Stimulated activated CD8-positive, alpha-beta memory T cell treated with anti-CD3 and anti-CD28 coated beads, Interleukin-12 subunit alpha, Interleukin-12 subunit beta, amount 100 ng/mL, for 24 hours (primary cell): ENCODE results near the gene ANKRD53.
"Not testable (repeated sequence)": the region's sequence is repeated elsewhere in the genome, so short reads cannot be mapped to it uniquely, and the experiment has no call there.

Source experiments
- DNase-seq: peaks from one replicate; pipeline ENCODE4 v3.0.0-alpha.2; 2020; ENCODE audit errors: extremely low read depth

The ANKRD53 gene

GRCh38 chr2:71006955-71007799 lies 28.7 kb downstream of the ANKRD53 start:
- no peak for DNase-seq

- no peak for DNase-seq
Observed at GRCh38 chr2:71008342-71008741, 29.9 kb downstream of the ANKRD53 start.

- DNase-seq: not testable (repeated sequence)
Observed at GRCh38 chr2:71011786-71012185, 33.4 kb downstream of the ANKRD53 start.

- DNase-seq: no peak
Observed at GRCh38 chr2:71018625-71019024, 40.2 kb downstream of the ANKRD53 start.

GRCh38 chr2:71019989-71020388 lies 41.6 kb downstream of the ANKRD53 start:
- DNase-seq: not testable (repeated sequence)

GRCh38 chr2:71021394-71021793 lies 43.0 kb downstream of the ANKRD53 start:
- DNase-seq: not testable (repeated sequence)

GRCh38 chr2:71023553-71024243 lies 45.3 kb downstream of the ANKRD53 start:
- peak; percentile 42 for DNase-seq
